ENCODE measurements around the gene GGCT.

Gene GGCT

GRCh38 chr7:30465046-30465810 is 39.4 kb downstream of the GGCT start:
- Histone ChIP-seq H3K36me3 (ENCODE audit: control insufficient read depth, insufficient read depth, low read length) (no peaks in the 10 kb centered on the region), H3K27ac (ENCODE audit: insufficient read depth, low read depth, low read length, poor library complexity, severe bottlenecking) (no peak overlapping the region), H3K27me3 (ENCODE audit: control insufficient read depth, insufficient read depth, low read length, poor library complexity, severe bottlenecking) (no peaks in the 10 kb centered on the region), H3K4me3 (ENCODE audit: insufficient read depth, low read depth, low read length) (no peak overlapping the region), H3K4me1 (ENCODE audit: control insufficient read depth, insufficient read depth, low read length) (no peaks in the 10 kb centered on the region), H3K9me3 (ENCODE audit: control insufficient read depth, low read length) (no peaks in the 10 kb centered on the region)
- WGBS, 2 experiments: 83 to 88% methylated on average over 5 of the region's 5 CpGs

GRCh38 chr7:30464231-30464671 is 40.4 kb downstream of the GGCT start:
- Histone ChIP-seq H3K27ac (ENCODE audit: insufficient read depth, low read depth, low read length, poor library complexity, severe bottlenecking) (no peak overlapping the region), H3K4me3 (ENCODE audit: insufficient read depth, low read depth, low read length) (no peak overlapping the region), H3K4me1 (ENCODE audit: control insufficient read depth, insufficient read depth, low read length) (no peaks in the 10 kb centered on the region), H3K27me3 (ENCODE audit: control insufficient read depth, insufficient read depth, low read length, poor library complexity, severe bottlenecking) (no peaks in the 10 kb centered on the region), H3K9me3 (ENCODE audit: control insufficient read depth, low read length) (no peaks in the 10 kb centered on the region), H3K36me3 (ENCODE audit: control insufficient read depth, insufficient read depth, low read length) (no peaks in the 10 kb centered on the region)
- WGBS, 2 experiments: 80 to 83% methylated on average over 5 of the region's 5 CpGs

- no peaks in the 10 kb centered on the region for H3K4me1 ChIP-seq (ENCODE audit: control insufficient read depth, insufficient read depth, low read length)
Observed at GRCh38 chr7:30463405-30464145, 41.1 kb downstream of the GGCT start.

GRCh38 chr7:30462179-30462578 is 42.5 kb downstream of the GGCT start:
- H3K36me3 ChIP-seq (ENCODE audit: control insufficient read depth, insufficient read depth, low read length): no peaks in the 10 kb centered on the region
- no peaks in the 10 kb centered on the region for H3K9me3 ChIP-seq (ENCODE audit: control insufficient read depth, low read length)
- 100% methylated on average over 1 of the region's 1 CpG; no CpG with 5 or more reads in 1 of the 2 experiments for WGBS, 2 experiments
- H3K4me1 ChIP-seq (ENCODE audit: control insufficient read depth, insufficient read depth, low read length): no peaks in the 10 kb centered on the region
- no peak overlapping the region for H3K4me3 ChIP-seq (ENCODE audit: insufficient read depth, low read depth, low read length)
- no peak overlapping the region for H3K27ac ChIP-seq (ENCODE audit: insufficient read depth, low read depth, low read length, poor library complexity, severe bottlenecking)
- H3K27me3 ChIP-seq (ENCODE audit: control insufficient read depth, insufficient read depth, low read length, poor library complexity, severe bottlenecking): no peaks in the 10 kb centered on the region

More at GRCh38 chr7:30463405-30464145, 41.1 kb downstream of the GGCT start:
- Histone ChIP-seq H3K9me3 (ENCODE audit: control insufficient read depth, low read length) (no peaks in the 10 kb centered on the region), H3K36me3 (ENCODE audit: control insufficient read depth, insufficient read depth, low read length) (no peaks in the 10 kb centered on the region), H3K4me3 (ENCODE audit: insufficient read depth, low read depth, low read length) (no peak overlapping the region), H3K27me3 (ENCODE audit: control insufficient read depth, insufficient read depth, low read length, poor library complexity, severe bottlenecking) (no peaks in the 10 kb centered on the region), H3K27ac (ENCODE audit: insufficient read depth, low read depth, low read length, poor library complexity, severe bottlenecking) (no peak overlapping the region)
- whole genome bisulfite sequencing, 2 experiments: 94 to 97% methylated on average over 5 to 6 of the region's 6 CpGs

GRCh38 chr7:30460246-30460633 is 44.4 kb downstream of the GGCT start:
- Histone ChIP-seq H3K36me3 (ENCODE audit: control insufficient read depth, insufficient read depth, low read length) (no peaks in the 10 kb centered on the region), H3K4me3 (ENCODE audit: insufficient read depth, low read depth, low read length) (no peak overlapping the region), H3K27ac (ENCODE audit: insufficient read depth, low read depth, low read length, poor library complexity, severe bottlenecking) (no peak overlapping the region), H3K27me3 (ENCODE audit: control insufficient read depth, insufficient read depth, low read length, poor library complexity, severe bottlenecking) (no peaks in the 10 kb centered on the region), H3K9me3 (ENCODE audit: control insufficient read depth, low read length) (no peaks in the 10 kb centered on the region), H3K4me1 (ENCODE audit: control insufficient read depth, insufficient read depth, low read length) (no peaks in the 10 kb centered on the region)
- WGBS, 2 experiments: 96 to 98% methylated on average over 4 of the region's 4 CpGs

- WGBS, 2 experiments: 86 to 88% methylated on average over 9 of the region's 9 CpGs
Observed at GRCh38 chr7:30459591-30460245, 44.9 kb downstream of the GGCT start.

GRCh38 chr7:30458311-30458710 is 46.3 kb downstream of the GGCT start:
- no peak overlapping the region for H3K4me3 ChIP-seq (ENCODE audit: insufficient read depth, low read depth, low read length)
- no peaks in the 10 kb centered on the region for H3K4me1 ChIP-seq (ENCODE audit: control insufficient read depth, insufficient read depth, low read length)
- no peaks in the 10 kb centered on the region for H3K27me3 ChIP-seq (ENCODE audit: control insufficient read depth, insufficient read depth, low read length, poor library complexity, severe bottlenecking)
- 67 to 96% methylated on average over 1 of the region's 1 CpG for WGBS, 2 experiments
- H3K27ac ChIP-seq (ENCODE audit: insufficient read depth, low read depth, low read length, poor library complexity, severe bottlenecking): no peak overlapping the region
- H3K36me3 ChIP-seq (ENCODE audit: control insufficient read depth, insufficient read depth, low read length): no peaks in the 10 kb centered on the region
- H3K9me3 ChIP-seq (ENCODE audit: control insufficient read depth, low read length): no peaks in the 10 kb centered on the region

More at GRCh38 chr7:30459591-30460245, 44.9 kb downstream of the GGCT start:
- Histone ChIP-seq H3K36me3 (ENCODE audit: control insufficient read depth, insufficient read depth, low read length) (no peaks in the 10 kb centered on the region), H3K9me3 (ENCODE audit: control insufficient read depth, low read length) (no peaks in the 10 kb centered on the region), H3K4me3 (ENCODE audit: insufficient read depth, low read depth, low read length) (no peak overlapping the region), H3K4me1 (ENCODE audit: control insufficient read depth, insufficient read depth, low read length) (no peaks in the 10 kb centered on the region), H3K27ac (ENCODE audit: insufficient read depth, low read depth, low read length, poor library complexity, severe bottlenecking) (no peak overlapping the region), H3K27me3 (ENCODE audit: control insufficient read depth, insufficient read depth, low read length, poor library complexity, severe bottlenecking) (no peaks in the 10 kb centered on the region)

GRCh38 chr7:30453921-30454320 is 50.7 kb downstream of the GGCT start:
- Histone ChIP-seq H3K4me3 (ENCODE audit: insufficient read depth, low read depth, low read length) (no peak overlapping the region), H3K4me1 (ENCODE audit: control insufficient read depth, insufficient read depth, low read length) (no peaks in the 10 kb centered on the region), H3K9me3 (ENCODE audit: control insufficient read depth, low read length) (no peaks in the 10 kb centered on the region), H3K27me3 (ENCODE audit: control insufficient read depth, insufficient read depth, low read length, poor library complexity, severe bottlenecking) (no peaks in the 10 kb centered on the region), H3K27ac (ENCODE audit: insufficient read depth, low read depth, low read length, poor library complexity, severe bottlenecking) (no peak overlapping the region), H3K36me3 (ENCODE audit: control insufficient read depth, insufficient read depth, low read length) (no peaks in the 10 kb centered on the region)
- WGBS, 2 experiments: 83 to 95% methylated on average over 3 of the region's 3 CpGs

- no peaks in the 10 kb centered on the region for H3K36me3 ChIP-seq (ENCODE audit: control insufficient read depth, insufficient read depth, low read length)
- no peak overlapping the region for H3K27ac ChIP-seq (ENCODE audit: insufficient read depth, low read depth, low read length, poor library complexity, severe bottlenecking)
- H3K9me3 ChIP-seq (ENCODE audit: control insufficient read depth, low read length): no peaks in the 10 kb centered on the region
- H3K4me1 ChIP-seq (ENCODE audit: control insufficient read depth, insufficient read depth, low read length): no peaks in the 10 kb centered on the region
- H3K4me3 ChIP-seq (ENCODE audit: insufficient read depth, low read depth, low read length): no peak overlapping the region
- no peaks in the 10 kb centered on the region for H3K27me3 ChIP-seq (ENCODE audit: control insufficient read depth, insufficient read depth, low read length, poor library complexity, severe bottlenecking)
- WGBS, 2 experiments: 89 to 91% methylated on average over 8 of the region's 8 CpGs
Observed at GRCh38 chr7:30453016-30453415, 51.6 kb downstream of the GGCT start.

All from ectodermal cell (in vitro differentiated cells).